NT2/D1 (cell line): ENCODE results near the gene PCYOX1L.

Source experiments
- SUZ12 ChIP-seq: IDR thresholded peaks from 2 replicates; pipeline ENCODE4 v1.6.1; 2011; ENCODE audit not compliant: insufficient read length, insufficient read depth; ENCODE audit errors: extremely low read depth
- YY1 ChIP-seq: IDR thresholded peaks from 2 replicates; pipeline ENCODE4 v1.6.1; 2011; ENCODE audit not compliant: insufficient read length, insufficient read depth
- ZNF274 ChIP-seq: IDR thresholded peaks from 2 replicates; pipeline ENCODE4 v1.6.1; 2011; ENCODE audit warnings: mild to moderate bottlenecking, low read depth, low read length

DNA sequence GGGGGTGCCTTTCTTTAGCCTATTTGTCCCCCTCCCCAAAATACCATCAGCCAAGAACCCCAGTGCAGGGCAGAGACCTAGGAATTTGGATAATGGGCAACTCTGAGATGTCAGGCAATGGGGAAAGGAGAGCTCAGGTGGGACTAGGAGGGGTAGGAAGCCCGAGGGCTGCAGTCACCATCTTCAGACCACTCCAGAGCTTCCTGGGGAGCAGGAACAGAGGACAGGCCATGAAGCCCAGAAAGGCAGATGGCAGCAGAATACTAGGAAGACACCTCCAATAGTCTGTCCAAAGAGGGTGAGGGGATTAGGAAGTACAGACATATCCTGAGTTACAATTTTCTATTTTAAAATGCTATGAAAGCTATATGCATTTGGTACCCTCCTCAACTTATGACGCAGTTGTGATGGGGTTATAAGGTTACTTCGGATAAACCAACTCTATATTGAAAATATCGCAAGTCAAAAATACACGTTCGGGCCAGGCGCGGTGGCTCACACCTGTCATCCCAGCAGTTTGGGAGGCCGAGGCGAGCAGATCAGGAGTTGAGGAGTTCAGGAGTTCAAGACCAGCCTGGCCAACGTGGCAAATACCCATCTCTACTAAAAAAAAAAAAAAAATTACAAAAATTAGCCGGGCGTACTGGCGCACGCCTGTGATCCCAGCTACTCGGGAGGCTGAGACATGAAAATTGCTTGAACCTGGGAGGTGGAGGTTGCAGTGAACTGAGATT lies 55.8 kb downstream of the PCYOX1L start:
- TF ChIP-seq SUZ12 (no peak), ZNF274 (no peak), YY1 (no peak)
